Kidney epithelial cell (primary cell): ENCODE data around the gene STX12. TPM values are rescaled to one million over a fixed set of nuclear protein-coding genes. Genes with fewer than 3 reads are reported as not detected.

Experiments
- DNase-seq: peaks from one replicate; pipeline ENCODE4 v3.0.0-alpha.2; 2010; ENCODE audit warnings: low read depth
- H3K27me3 ChIP-seq: 2 replicates; pipeline ENCODE4 v1.6.0; 2011; ENCODE audit warnings: low read length; ENCODE audit not compliant: control insufficient read depth, insufficient read depth
- H3K36me3 ChIP-seq: 2 replicates; pipeline ENCODE4 v1.5.1; 2011; ENCODE audit warnings: low read length; ENCODE audit not compliant: control insufficient read depth, insufficient read depth
- H3K4me3 ChIP-seq: 2 replicates; pipeline ENCODE4 v1.5.1; 2011; ENCODE audit warnings: low read depth, mild to moderate bottlenecking, control low read depth, low read length
- CTCF ChIP-seq: IDR thresholded peaks from 2 replicates; pipeline ENCODE4 v1.5.1; 2011; ENCODE audit warnings: mild to moderate bottlenecking, moderate library complexity, low read length, control low read depth, inconsistent platforms; ENCODE audit not compliant: insufficient read depth, poor library complexity, severe bottlenecking
- total RNA-seq: library from RNA; depleted of rRNA; stranded (reverse); fragments of >200 nt; gene quantifications from 2 replicates; pipeline ENCODE4 v1.2.3, GENCODE V29; 2015

The STX12 gene
- total RNA-seq, 1 donor from 2014 or later, result 43.9 TPM

- Histone ChIP-seq H3K4me3 (no peak overlapping the region), H3K27me3 (no peaks in the 10 kb centered on the region), H3K36me3 (no peaks in the 10 kb centered on the region)
- no peak for DNase-seq
- no peak for TF ChIP-seq CTCF
Measured at GRCh38 chr1:27858949-27859576, 86.0 kb downstream of the STX12 start.

GRCh38 chr1:27861436-27861835 is 88.4 kb downstream of the STX12 start:
- Histone ChIP-seq H3K4me3 (no peak overlapping the region), H3K36me3 (no peaks in the 10 kb centered on the region), H3K27me3 (no peaks in the 10 kb centered on the region)
- no peak for DNase-seq
- TF ChIP-seq CTCF, result no peak

- no peak overlapping the region for H3K4me3 ChIP-seq
- H3K36me3 ChIP-seq, result no peaks in the 10 kb centered on the region
- TF ChIP-seq CTCF, result no peak
- H3K27me3 ChIP-seq, result no peaks in the 10 kb centered on the region
- DNase-seq, result no peak
Measured at GRCh38 chr1:27862004-27862403, 89.0 kb downstream of the STX12 start.

GRCh38 chr1:27862671-27863537 is 89.9 kb downstream of the STX12 start:
- Histone ChIP-seq H3K36me3 (no peaks in the 10 kb centered on the region), H3K27me3 (no peaks in the 10 kb centered on the region), H3K4me3 (no peak overlapping the region)
- TF ChIP-seq CTCF, result no peak
- DNase-seq, result peak; percentile 99

GRCh38 chr1:27863538-27863915 is 90.5 kb downstream of the STX12 start:
- DNase-seq, result no peak
- Histone ChIP-seq H3K27me3 (no peaks in the 10 kb centered on the region), H3K4me3 (no peak overlapping the region), H3K36me3 (no peaks in the 10 kb centered on the region)
- TF ChIP-seq CTCF, result no peak
